ENCODE data around the gene INPP5A.

INPP5A gene

GRCh38 chr10:132804785-132805426 lies 267.3 kb downstream of the INPP5A start:
- DNase-seq (ENCODE audit: low spot score) = no peak

GRCh38 chr10:132805599-132805998 lies 268.0 kb downstream of the INPP5A start:
- no peak for DNase-seq (ENCODE audit: low spot score)

- DNase-seq (ENCODE audit: low spot score) = no peak
Observed at GRCh38 chr10:132806110-132806509, 268.5 kb downstream of the INPP5A start.

GRCh38 chr10:132806561-132807003 lies 269.0 kb downstream of the INPP5A start:
- DNase-seq (ENCODE audit: low spot score) = no peak

GRCh38 chr10:132807621-132808049 lies 270.0 kb downstream of the INPP5A start:
- DNase-seq (ENCODE audit: low spot score) = no peak

GRCh38 chr10:132808383-132809231 lies 271.0 kb downstream of the INPP5A start:
- DNase-seq (ENCODE audit: low spot score) = no peak

- DNase-seq (ENCODE audit: low spot score) = no peak
Observed at GRCh38 chr10:132809232-132810140, 271.9 kb downstream of the INPP5A start.

- no peak for DNase-seq (ENCODE audit: low spot score)
Observed at GRCh38 chr10:132810141-132810806, 272.7 kb downstream of the INPP5A start.

- DNase-seq (ENCODE audit: low spot score) = no peak
Observed at GRCh38 chr10:132810807-132811700, 273.5 kb downstream of the INPP5A start.

- DNase-seq (ENCODE audit: low spot score) = no peak
Observed at GRCh38 chr10:132811891-132812481, 274.4 kb downstream of the INPP5A start.

GRCh38 chr10:132812520-132812919 lies 274.9 kb downstream of the INPP5A start:
- no peak for DNase-seq (ENCODE audit: low spot score)

GRCh38 chr10:132813001-132813401 lies 275.4 kb downstream of the INPP5A start:
- no peak for DNase-seq (ENCODE audit: low spot score)

GRCh38 chr10:132813560-132814468 lies 276.2 kb downstream of the INPP5A start:
- no peak for DNase-seq (ENCODE audit: low spot score)

- no peak for DNase-seq (ENCODE audit: low spot score)
Observed at GRCh38 chr10:132814469-132814856, 276.9 kb downstream of the INPP5A start.

- DNase-seq (ENCODE audit: low spot score) = no peak
Observed at GRCh38 chr10:132815168-132815857, 277.7 kb downstream of the INPP5A start.

- DNase-seq (ENCODE audit: low spot score) = no peak
Observed at GRCh38 chr10:132816718-132817117, 279.1 kb downstream of the INPP5A start.

GRCh38 chr10:132817701-132818211 lies 280.2 kb downstream of the INPP5A start:
- no peak for DNase-seq (ENCODE audit: low spot score)

- no peak for DNase-seq (ENCODE audit: low spot score)
Observed at GRCh38 chr10:132820056-132820455, 282.5 kb downstream of the INPP5A start.

Measured in globus pallidus (tissue), 1 donor.